Iris pigment epithelial cell (primary cell): Measurements from ENCODE around the gene SLC25A13.
A peak's percentile ranks its signal among the peaks of the same experiment; 100 is the strongest.

Source experiments
- DNase-seq: peaks from one replicate; pipeline ENCODE4 v3.0.0-alpha.2; 2011; ENCODE audit warnings: low read depth

SLC25A13 gene

DNA sequence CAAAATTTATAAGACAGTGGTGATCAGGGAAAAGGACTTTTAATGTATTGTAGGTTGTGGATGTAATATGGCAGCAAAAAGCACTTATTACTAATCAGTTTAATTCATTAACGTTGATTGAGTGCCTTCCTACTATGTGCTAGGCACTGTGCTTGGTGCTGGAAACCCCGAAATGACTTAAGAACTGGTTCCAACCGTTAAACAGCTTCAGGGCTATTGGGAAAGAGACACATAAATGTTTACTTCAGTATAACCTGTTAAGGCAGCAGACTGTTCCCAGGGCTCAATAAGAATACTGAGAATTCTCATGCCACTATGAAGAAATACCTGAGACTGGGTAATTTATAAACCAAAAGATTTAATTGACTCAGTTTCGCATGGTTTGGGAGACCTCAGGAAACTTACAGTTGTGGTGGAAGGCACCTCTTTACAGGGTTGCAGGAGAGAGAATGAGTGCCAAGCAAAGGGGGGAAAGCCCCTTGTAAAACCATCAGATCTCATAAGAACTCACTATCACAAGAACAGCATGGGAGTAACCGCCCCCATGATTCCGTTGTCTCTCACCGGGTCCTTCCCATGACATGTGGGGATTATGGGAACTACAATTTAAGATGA lies 1.1 kb upstream of the SLC25A13 start:
- DNase-seq, result no peak

DNA sequence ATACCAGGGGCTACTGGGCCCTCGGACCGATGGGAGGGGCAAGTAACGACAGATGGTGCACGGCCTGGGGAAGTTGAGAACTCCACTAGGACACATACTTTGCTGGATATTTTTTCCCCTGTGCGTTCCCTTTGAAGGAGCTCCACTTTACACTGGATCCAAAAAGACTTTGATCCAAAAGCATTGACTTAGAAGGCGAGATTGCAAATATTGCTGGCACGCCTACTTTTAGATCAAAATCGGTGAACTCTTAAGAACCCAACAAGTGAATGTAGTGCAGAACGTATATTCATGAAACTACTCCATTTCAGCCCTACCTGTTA lies 436 bp upstream of the SLC25A13 start:
- DNase-seq, result no peak

DNA sequence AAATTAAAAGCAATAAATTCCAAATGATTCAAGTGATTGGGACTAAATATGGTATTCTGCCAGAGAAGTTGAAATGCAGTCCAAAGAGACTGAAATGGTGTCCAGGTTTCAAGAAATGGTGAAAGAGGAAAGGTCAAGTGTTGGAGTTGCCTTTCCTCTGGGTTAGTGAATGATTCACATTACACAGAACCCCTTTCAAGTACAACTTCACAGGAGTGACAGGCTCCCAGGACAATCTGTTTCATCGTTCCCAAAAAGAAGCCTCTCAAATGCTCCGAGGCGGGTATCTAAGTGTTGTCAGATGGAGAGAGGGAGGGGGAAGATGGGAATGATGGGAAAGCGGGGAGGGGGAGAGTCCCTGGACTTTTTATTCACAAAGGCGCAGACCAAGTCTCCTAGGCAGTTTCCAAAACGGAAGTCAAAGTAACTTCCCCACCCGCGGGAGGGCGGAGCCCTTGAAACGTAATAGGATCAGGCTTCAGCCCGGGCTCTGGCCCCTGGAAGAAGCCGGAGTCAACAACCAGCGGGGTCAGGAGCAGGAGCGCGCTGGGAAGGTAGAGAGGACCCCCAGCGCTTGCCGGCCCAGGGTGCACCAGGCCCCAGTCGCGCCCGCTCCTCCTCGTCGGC lies 754 bp downstream of the SLC25A13 start:
- peak; percentile 83 for DNase-seq

DNA sequence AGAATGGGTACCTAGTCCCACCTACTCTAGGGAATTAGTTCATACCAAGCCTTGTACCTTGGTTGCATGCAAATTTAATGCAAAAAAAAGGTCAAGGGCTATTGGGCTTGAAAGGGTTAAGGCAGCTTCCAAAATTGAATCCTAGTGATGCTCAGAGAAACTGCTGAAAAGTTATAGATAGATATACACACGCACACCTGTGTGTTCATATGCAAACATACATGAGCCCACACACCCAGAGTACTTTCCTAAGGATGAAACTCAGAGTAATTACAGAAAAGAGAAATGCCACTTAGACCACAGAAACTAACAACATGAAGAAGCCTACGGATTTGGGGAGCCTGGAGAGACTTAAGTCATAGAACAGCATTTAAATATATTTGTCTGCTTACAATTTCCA lies 1.5 kb downstream of the SLC25A13 start:
- no peak for DNase-seq

DNA sequence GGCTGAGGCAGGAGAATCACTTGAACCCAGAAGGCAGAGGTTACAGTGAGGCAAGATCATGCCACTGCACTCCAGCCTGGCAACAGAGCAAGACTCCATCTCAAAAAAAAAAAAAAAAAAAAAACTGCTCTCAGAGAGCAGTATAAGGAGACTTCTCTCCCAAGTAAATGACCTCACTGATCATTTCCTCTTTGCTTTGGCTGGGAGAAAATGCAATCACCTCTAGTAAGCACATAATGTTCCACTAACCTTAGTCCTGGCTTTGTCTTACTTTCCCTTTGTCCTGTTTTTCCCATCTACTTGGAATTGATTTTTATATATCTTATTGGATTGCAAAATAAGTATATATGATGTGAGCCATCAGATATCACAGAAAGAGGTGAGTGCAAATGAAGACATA lies 2.5 kb downstream of the SLC25A13 start:
- peak; percentile 46 for DNase-seq

DNA sequence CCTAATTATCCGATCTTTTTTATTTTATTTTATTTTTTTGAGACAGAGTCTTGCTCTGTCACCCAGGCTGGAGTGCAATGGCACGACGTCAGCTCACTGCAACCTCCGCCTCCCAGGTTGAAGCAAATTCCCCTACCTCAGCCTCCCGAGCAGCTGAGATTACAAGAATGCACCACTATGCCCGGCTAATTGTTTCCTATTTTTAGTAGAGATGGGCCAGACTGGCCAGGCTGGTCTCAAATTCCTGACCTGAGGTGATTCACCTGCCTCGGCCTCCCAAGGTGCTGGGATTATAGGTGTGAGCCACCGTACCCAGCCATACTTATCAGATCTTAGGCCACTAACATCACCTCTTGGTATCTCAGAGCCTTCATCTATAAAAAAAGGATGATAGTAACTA lies 4.9 kb downstream of the SLC25A13 start:
- DNase-seq, result no peak

DNA sequence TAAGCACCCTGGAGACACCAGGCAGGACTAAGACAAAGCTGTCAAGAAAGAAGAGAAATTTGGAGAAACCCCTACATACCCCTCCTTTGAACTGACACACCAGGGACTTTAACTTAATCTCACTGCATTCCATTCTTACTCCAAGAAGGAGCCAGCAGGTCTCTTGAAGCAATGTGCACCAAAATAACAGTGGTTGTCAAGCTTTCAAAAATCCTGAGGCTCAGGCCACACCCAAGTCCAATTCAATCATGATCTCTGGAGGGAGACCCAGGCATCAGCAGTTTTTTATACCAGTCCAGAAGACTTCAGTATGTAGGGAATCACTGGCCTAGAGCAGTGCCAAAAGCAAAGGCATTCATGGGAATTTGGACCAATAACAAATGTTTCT lies 6.8 kb downstream of the SLC25A13 start:
- no peak for DNase-seq

DNA sequence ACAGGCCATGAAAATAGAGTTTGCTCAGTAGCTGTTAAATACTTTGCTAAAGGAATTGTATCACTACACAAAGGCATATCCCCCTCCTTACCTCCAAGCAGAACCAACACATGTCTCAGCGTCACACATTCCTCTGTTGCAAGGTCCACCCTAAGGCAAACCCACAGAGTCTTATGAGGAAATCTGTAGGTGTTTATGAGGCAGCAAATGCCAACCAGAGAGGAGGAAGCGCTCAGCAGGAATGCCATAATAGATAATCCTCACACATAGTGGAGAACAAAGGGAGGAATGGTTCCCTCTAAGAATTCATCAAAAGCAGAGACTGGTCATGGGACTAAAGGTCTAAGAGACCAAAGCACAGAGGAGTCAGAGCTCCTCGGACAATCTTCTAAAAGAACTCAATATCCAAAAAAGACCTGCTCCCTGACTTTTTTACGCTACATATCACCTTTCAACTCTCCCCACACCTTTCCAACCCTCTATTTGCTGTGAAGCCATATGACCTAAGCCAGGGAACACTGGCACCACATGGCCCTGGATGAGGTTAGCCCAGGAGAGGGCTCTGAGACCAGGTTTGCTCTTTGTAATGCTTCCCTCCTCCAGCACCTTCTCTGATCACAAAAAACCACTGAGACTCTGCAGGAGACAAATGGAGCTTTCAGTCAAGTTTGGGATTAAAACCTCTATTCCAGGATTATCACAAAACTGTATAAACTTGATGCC lies 7.3 kb downstream of the SLC25A13 start:
- peak; percentile 42 for DNase-seq

DNA sequence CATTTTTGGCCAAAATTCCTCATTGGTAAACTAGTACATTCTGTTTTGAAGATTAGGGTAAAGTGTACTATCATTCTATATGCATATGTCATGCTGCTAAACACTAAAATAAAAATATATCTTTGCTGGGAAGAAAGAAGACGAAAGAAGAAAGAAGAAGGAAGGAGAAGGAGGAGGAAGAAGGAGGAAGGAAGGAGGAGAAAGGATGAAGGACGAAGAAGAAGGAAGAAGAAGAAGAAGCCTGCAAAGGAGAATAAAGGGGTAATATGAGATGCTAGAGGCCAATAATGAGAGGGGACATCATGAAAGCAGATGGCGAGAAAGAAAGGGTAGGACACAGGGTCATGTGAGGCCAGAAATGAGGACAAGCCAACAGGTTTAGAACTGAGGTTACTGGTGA lies 8.0 kb downstream of the SLC25A13 start:
- DNase-seq, result no peak

DNA sequence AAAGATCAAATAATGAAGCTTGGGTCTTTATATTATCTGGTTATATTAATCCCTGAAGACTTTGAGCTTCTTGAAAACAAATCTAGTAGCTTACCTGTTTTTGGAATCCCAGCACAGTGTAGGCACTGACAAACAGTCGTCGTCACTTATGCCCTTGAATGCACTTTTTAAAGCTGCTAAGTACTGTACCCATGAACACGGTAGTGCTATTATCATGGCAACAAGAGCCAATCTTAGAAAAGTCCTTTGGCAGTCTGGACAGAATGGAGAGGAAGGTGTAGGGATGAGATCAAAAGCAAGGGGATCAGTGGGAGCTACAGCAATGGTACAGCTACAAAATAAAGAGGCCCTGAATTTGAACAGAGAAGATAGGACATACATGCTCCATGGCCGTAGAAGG lies 9.4 kb downstream of the SLC25A13 start:
- DNase-seq, result no peak

DNA sequence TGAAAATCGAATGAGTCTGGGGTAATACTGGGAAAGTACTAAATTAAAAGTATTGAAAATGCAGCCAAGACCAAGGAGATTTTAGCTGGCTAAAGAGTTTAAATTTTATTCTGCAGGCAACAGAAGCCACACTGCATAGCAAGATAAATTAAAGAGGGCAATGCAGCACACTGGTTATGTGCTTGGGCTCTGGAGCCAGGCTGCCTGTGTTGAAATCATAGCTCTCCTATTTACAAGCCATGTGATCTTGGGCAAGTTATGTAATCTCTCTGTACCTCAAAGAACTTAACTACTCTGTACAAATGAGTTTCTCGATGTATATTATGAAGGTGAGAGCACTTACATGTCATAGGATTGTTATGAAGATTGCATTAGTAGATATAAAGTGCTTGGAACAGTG lies 9.9 kb downstream of the SLC25A13 start:
- peak; percentile 87 for DNase-seq

DNA sequence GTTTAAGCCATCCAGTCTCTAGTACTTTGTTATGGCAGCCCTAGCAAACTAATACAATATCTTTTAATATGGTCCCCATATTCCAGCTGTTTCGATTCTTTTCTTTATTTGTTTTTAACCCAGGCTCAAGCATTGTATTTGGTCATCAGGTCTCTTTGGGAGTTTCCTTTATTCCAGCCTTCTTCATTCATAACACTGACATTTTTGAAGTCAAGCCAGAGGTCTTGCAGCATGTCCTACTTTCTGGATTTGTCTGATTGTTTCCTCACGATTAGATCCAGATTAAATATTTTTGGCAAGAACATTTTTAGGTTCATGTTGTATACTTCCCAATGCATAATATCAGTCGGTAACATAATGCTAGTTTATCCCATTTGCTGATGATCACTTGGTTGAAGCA lies 11.8 kb downstream of the SLC25A13 start:
- DNase-seq, result peak; percentile 45

DNA sequence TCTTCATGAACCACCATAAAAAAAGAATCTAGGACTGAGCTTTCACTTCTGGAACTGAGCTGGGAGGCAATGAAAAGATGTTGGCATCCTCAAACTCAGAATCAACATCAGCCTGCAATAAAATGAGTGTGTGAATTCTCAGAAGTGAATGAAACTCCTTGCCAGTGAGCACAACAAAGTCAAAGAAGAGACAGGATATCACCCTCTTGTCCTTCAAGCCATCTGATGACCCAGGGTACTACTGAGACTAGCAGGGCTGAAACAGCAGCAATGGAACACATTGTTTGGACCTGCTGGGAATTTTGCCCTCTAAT lies 13.0 kb downstream of the SLC25A13 start:
- no peak for DNase-seq

DNA sequence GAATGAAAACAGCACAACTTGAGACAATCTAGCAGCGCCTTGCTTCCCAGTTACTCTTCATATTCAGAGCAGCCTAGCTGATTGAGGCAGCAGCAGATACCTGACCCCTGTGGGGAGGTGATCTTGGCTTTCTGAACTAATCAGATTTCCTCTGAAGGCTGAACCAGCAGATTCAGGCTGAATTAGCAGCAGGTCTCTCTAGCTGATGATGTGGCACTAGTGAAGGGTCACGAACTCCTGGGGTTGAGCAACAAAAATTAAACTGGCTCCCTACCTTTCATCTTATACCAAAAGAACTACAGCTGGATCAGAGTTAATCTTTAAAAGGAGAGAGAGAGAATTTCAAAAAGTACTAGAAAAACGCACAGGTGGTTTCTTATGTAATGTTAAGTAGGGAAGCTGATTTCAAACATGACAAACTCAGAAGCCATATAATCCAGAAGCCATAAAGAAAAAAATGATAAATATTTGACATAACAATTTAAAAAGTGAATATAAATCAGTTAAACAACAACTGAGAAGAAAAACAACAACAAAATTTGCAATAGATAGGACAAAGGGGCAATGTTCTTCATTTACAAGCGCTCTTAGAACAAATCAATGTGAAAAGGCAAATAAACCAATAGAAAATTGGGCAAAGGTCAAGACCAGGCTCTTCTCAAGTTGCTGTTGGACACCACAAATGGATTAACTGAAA lies 13.5 kb downstream of the SLC25A13 start:
- DNase-seq, result peak; percentile 39

DNA sequence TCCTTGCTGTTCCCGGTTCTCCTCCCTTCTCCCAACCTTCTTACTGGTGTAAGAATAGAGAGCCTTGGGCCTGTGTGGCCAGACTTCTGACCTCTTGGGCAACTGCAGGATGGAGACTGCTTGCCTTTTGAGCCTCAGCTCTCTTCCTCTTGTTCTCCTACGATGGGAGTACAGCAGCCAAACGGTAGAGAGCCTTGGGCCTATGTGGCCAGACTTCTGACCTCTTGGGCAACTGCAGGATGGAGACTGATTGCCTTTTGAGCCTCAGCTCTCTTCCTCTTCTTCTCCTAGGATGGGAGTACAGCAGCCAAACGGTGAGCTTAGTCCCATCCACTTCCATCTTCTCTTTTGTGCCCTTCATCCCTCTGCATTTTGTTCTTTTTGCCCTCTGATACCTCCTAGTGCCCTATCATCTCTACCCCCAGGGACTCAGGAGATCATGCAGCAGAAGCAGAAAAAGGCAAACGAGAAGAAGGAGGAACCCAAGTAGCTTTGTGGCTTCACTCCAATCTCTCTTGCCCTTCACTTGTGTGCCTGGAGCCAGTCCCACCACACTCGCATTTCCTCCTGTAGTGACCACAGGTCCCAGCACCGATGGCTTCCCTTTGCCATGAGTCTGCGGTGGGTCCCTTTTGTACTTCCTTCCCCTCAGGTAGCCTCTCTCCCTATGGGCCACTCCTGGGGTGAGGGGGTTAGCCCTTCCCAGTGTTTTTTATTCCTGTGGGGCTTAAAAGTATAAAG lies 15.3 kb downstream of the SLC25A13 start:
- no peak for DNase-seq

DNA sequence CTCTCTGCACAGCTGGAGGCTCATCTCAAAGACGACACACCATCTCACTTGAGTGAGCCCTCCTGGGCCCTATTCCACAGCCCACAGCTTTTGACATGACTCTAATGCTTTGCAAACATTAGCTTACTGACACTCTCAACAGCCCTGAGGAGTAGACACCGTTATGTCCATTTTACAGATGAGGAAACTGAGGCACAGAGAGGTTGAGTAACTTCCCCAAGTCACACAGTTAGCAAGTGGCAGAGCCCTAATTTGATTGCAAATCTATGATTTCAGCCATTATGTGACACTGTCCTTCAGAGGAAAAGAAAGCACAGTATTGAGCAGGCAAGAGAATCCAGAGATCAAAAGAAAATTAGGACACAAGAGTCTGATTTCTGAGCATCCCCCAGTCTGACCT lies 16.0 kb downstream of the SLC25A13 start:
- no peak for DNase-seq

DNA sequence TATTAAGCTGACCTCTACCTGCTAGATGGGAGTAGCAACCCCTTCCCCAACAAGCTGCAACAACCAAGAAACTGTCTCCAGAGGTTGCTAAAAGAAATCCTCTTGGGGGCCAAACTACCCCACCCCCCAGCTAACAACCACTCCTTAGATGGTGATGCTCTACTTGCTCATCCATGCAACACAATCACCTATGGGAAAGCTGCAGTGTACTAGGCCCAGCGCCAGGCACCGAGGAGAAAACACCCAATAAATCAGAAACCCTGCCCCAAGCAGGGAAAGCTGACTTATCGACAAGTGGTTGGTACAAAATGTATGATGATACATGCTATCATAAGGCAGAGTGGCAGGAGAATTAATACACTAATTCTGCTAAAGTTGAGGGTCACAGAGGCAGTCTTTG lies 17.3 kb downstream of the SLC25A13 start:
- no peak for DNase-seq

DNA sequence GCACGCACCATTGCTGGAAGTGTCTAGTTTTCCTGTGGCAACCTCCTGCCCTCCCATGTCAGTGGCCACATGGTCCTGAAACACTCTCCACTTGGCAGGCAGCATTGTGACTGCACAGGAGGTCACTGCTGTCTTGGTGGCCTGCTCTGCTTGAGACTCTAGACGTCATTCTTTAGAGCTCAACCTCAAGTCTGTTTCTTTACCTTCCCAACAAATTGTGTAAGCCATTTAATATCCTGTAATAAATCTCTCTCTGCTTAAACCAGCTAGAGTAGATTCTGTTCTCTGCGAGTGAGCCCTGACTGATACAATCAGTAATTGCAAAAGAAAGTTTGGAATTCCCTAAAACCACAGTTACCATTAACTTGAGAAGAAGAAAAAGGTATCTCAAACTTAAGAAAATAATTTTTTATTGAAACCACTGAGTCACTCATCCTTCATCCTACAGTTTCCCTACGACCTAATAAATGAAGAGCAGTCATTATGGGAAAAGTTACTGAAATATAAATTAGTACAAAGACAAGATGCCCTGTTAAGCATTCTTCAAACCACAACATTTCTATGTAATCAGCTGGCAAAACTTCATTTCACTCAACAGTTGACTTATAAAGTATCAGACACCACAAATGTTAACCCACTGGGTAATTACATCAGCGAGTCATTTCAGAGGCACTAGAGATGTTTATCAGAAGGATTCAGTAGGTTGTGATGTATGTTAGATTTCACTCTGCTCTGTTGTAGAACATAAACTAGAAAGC lies 18.0 kb downstream of the SLC25A13 start:
- DNase-seq, result peak; percentile 86

DNA sequence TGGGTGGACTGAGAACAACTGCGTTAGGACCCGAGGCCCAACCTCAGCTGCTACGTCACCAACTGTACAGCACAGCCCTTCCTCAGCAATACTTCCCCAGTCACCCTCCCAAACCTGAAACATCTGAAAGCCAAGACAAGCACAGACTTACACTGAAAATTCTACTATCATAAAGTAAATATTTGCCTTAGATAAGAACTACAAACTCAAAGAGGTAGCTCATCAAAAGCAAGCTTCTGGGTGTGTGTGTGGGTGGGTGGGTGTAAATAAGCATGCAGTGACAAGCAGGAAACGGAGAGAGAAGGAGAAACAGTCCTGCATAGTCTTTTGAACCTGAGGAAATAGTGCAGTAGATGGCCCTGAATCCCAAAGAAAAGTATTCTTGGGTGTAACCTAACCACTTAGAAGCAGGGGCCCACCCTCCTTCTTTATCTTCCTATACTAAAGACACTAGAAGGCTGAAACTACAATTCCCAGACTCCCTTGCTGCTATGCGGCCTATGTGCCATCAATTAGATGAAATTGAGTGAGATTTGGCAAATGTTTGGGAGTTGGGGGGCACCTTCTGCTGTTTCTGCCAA lies 18.7 kb downstream of the SLC25A13 start:
- peak; percentile 73 for DNase-seq

DNA sequence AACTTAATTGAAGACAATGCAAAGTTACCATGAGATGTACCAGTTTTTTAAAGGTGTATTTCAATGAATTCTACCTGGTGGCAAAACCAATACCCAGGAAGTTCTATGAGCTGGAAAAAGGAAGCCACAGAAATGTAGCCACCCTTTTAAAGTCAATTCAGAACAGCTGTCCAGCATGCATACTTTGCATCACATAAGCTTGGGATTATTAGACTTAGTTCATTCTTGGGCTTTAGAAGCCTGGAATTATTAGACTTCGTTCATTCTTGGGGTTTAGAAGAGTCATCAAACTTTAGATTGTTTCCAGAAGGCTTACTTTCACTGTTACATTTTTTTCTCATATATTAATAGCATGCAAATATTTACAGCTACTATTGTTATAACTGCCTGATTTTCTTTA lies 20.9 kb downstream of the SLC25A13 start:
- DNase-seq, result peak; percentile 54

DNA sequence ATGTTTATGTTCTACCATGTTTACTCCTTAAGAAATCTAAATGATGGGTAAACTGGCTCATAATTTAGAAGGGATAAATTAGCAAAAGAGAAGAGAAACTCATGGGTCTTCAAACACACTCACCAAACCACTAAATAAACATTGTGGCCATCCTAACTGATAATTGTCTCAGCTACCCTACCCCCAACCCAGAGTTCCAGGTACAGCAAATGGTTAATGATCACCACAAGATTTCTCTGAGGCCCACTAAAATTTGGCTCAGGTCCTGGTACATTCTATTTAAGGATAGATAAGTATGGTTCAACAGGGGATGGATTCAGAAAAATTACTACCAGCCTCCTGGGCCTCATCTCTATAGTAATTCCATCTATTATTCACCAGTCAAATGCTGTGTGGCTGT lies 21.4 kb downstream of the SLC25A13 start:
- peak; percentile 18 for DNase-seq

DNA sequence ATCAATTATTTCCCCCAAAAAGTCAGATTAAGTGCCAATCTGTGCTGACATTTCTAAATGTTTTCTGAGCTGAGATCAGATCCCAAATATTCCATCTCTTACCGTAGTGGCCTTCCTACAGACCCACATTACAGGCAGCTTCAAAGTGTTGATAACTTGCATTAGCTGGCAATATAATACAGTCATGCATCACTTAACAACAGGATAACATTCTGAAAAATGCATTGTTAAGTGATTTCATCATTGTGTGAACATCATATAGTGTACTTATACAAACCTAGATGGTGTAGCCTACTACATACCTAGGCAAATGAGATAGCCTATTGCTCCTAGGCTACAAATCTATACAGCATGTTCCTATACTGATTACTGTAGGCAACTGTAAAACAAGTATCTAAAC lies 22.4 kb downstream of the SLC25A13 start:
- peak; percentile 22 for DNase-seq
